Measurements from ENCODE around the gene ZNF117.
"Not testable (repeated sequence)": the region's sequence is repeated elsewhere in the genome, so short reads cannot be mapped to it uniquely, and the experiment has no call there.

- not testable (repeated sequence) for TF ChIP-seq CTCF (IDR thresholded peaks at IDR 0.05); EZH2 (IDR thresholded peaks at IDR 0.05; ENCODE audit: borderline replicate concordance, insufficient read depth, low read depth, low read length, poor library complexity, severe bottlenecking)
Observed at GRCh38 chr7:65025023-65025422, 34.2 kb upstream of the ZNF117 start.
